Stimulated activated CD8-positive, alpha-beta memory T cell treated with anti-CD3 and anti-CD28 coated beads, Interleukin-4, amount 100 ng/mL, for 48 hours (primary cell): ENCODE measurements around the gene SPATA4.

ENCODE experiments used
- DNase-seq: peaks from one replicate; pipeline ENCODE4 v3.0.0-alpha.2; 2020

SPATA4 gene

GRCh38 chr4:176188654-176189053 is 6.7 kb downstream of the SPATA4 start:
- DNase-seq = no peak

GRCh38 chr4:176187624-176188023 is 7.8 kb downstream of the SPATA4 start:
- no peak for DNase-seq

- DNase-seq = no peak
Measured at GRCh38 chr4:176186671-176187395, 8.6 kb downstream of the SPATA4 start.

- no peak for DNase-seq
Measured at GRCh38 chr4:176186067-176186466, 9.3 kb downstream of the SPATA4 start.

- DNase-seq = no peak
Measured at GRCh38 chr4:176185051-176185450, 10.3 kb downstream of the SPATA4 start.

GRCh38 chr4:176163041-176163440 is 32.3 kb downstream of the SPATA4 start:
- DNase-seq = no peak

GRCh38 chr4:176156656-176157055 is 38.7 kb downstream of the SPATA4 start:
- DNase-seq = no peak

- DNase-seq = no peak
Measured at GRCh38 chr4:176153124-176153523, 42.3 kb downstream of the SPATA4 start.

- DNase-seq = no peak
Measured at GRCh38 chr4:176150704-176151103, 44.7 kb downstream of the SPATA4 start.

- no peak for DNase-seq
Measured at GRCh38 chr4:176150356-176150682, 45.1 kb downstream of the SPATA4 start.

- no peak for DNase-seq
Measured at GRCh38 chr4:176149680-176150355, 45.6 kb downstream of the SPATA4 start.

- no peak for DNase-seq
Measured at GRCh38 chr4:176142253-176142652, 53.1 kb downstream of the SPATA4 start.

- no peak for DNase-seq
Measured at GRCh38 chr4:176139518-176139917, 55.9 kb downstream of the SPATA4 start.

- no peak for DNase-seq
Measured at GRCh38 chr4:176137631-176138030, 57.8 kb downstream of the SPATA4 start.

GRCh38 chr4:176134670-176135069 is 60.7 kb downstream of the SPATA4 start:
- no peak for DNase-seq
